SU-DHL-6 (cell line): ENCODE data around the gene RNF123.

Experiments
- H2AFZ ChIP-seq: fragments of 200-600 bp; sonication (generic); 2 replicates; pipeline ENCODE4 v1.6.1; 2014; ENCODE audit warnings: low read depth, mild to moderate bottlenecking, moderate library complexity, mixed read lengths, antibody characterized with exemption, low read length; ENCODE audit not compliant: severe bottlenecking
- H3F3A ChIP-seq: fragments of 200-600 bp; shearing (Covaris generic); 2 replicates; pipeline ENCODE4 v1.6.0; 2016; ENCODE audit warnings: antibody characterized with exemption, mild to moderate bottlenecking; ENCODE audit not compliant: insufficient read depth
- H3K27ac ChIP-seq: fragments of 200-600 bp; sonication (generic); 2 replicates; pipeline ENCODE4 v1.5.1; 2016; ENCODE audit warnings: low read depth, mild to moderate bottlenecking, low read length, moderate library complexity, mixed read lengths
- H3K27me3 ChIP-seq: fragments of 200-600 bp; sonication (generic), shearing (Covaris generic); 2 replicates; pipeline ENCODE4 v1.6.0; 2014; ENCODE audit warnings: mild to moderate bottlenecking, low read length
- H3K36me3 ChIP-seq: fragments of 200-600 bp; sonication (generic); 2 replicates; pipeline ENCODE4 v1.6.1; 2014; ENCODE audit warnings: mild to moderate bottlenecking, low read length, mixed read lengths
- H3K4me2 ChIP-seq: fragments of 300-600, 200-600 bp; shearing (Covaris generic), sonication (generic); 2 replicates; pipeline ENCODE4 v1.6.0; 2014; ENCODE audit warnings: low read length, low read depth, mild to moderate bottlenecking; ENCODE audit not compliant: poor library complexity, severe bottlenecking
- H3K4me3 ChIP-seq: fragments of 200-600 bp; sonication (generic); 2 replicates; pipeline ENCODE4 v1.5.1; 2014; ENCODE audit warnings: antibody characterized with exemption, low read length, mild to moderate bottlenecking, mixed read lengths; ENCODE audit not compliant: insufficient read depth, poor library complexity, severe bottlenecking
- H3K79me2 ChIP-seq: fragments of 200-600 bp; sonication (generic); 2 replicates; pipeline ENCODE4 v1.6.1; 2014; ENCODE audit warnings: mild to moderate bottlenecking, low read length, moderate library complexity; ENCODE audit not compliant: insufficient read depth
- H3K9ac ChIP-seq: fragments of 200-600 bp; sonication (generic); 2 replicates; pipeline ENCODE4 v1.7.0; 2014; ENCODE audit warnings: mild to moderate bottlenecking, low read length
- H3K9me2 ChIP-seq: fragments of 200-600 bp; sonication (generic); replicated peaks from 2 replicates; pipeline ENCODE4 v1.6.1; 2014; ENCODE audit warnings: low read length; ENCODE audit not compliant: insufficient read depth
- H3K9me3 ChIP-seq: fragments of 200-600 bp; sonication (generic); 2 replicates; pipeline ENCODE4 v1.6.1; 2014; ENCODE audit warnings: low read length, mixed read lengths; ENCODE audit not compliant: insufficient read depth
- H4K20me1 ChIP-seq: fragments of 200-600 bp; sonication (generic); 2 replicates; pipeline ENCODE4 v1.6.1; 2014; ENCODE audit warnings: low read depth, mild to moderate bottlenecking, antibody characterized with exemption, low read length, moderate library complexity, mixed read lengths
- CTCF ChIP-seq: fragments of 200-600 bp; sonication (generic); IDR thresholded peaks from one replicate; pipeline ENCODE4 v1.5.1; 2017; ENCODE audit warnings: antibody characterized with exemption, mild to moderate bottlenecking, low read length, moderate library complexity; ENCODE audit not compliant: insufficient read depth, poor library complexity, severe bottlenecking
- EZH2phosphoT487 ChIP-seq: fragments of 200-600 bp; sonication (generic), shearing (Covaris generic); conservative IDR thresholded peaks from 2 replicates; pipeline ENCODE4 v1.6.1; 2018; ENCODE audit warnings: mild to moderate bottlenecking, antibody characterized with exemption, low read length, moderate library complexity, mixed read lengths

RNF123 gene

GRCh38 chr3:49711489-49711888 lies 22.1 kb downstream of the RNF123 start:
- no peaks in the 10 kb centered on the region for H3F3A ChIP-seq
- H3K4me2 ChIP-seq: no peak overlapping the region
- no peaks in the 10 kb centered on the region for H3K9me2 ChIP-seq
- H4K20me1 ChIP-seq: no peaks in the 10 kb centered on the region
- H3K9ac ChIP-seq: no peak overlapping the region
- no peaks in the 10 kb centered on the region for H3K27me3 ChIP-seq
- no peak overlapping the region for H3K27ac ChIP-seq
- no peaks in the 10 kb centered on the region for H3K9me3 ChIP-seq
- no peaks in the 10 kb centered on the region for H3K79me2 ChIP-seq
- TF ChIP-seq CTCF (no peak), EZH2phosphoT487 (no peak)
- H3K4me3 ChIP-seq: no peak overlapping the region
- no peaks in the 10 kb centered on the region for H3K36me3 ChIP-seq
- H2AFZ ChIP-seq: no peak overlapping the region

GRCh38 chr3:49712166-49712565 lies 22.8 kb downstream of the RNF123 start:
- Histone ChIP-seq H3K36me3 (no peaks in the 10 kb centered on the region), H4K20me1 (no peaks in the 10 kb centered on the region), H3K9me2 (no peaks in the 10 kb centered on the region), H3K9ac (no peak overlapping the region), H3F3A (no peaks in the 10 kb centered on the region), H3K9me3 (no peaks in the 10 kb centered on the region), H3K79me2 (no peaks in the 10 kb centered on the region), H3K4me2 (no peak overlapping the region), H3K27me3 (no peaks in the 10 kb centered on the region), H2AFZ (no peak overlapping the region), H3K4me3 (no peak overlapping the region), H3K27ac (no peak overlapping the region)
- TF ChIP-seq EZH2phosphoT487: no peak
- no peak for TF ChIP-seq CTCF

GRCh38 chr3:49712631-49713317 lies 23.4 kb downstream of the RNF123 start:
- H3K27ac ChIP-seq: no peak overlapping the region
- TF ChIP-seq CTCF (no peak), EZH2phosphoT487 (no peak)
- no peak overlapping the region for H3K4me2 ChIP-seq
- no peaks in the 10 kb centered on the region for H3F3A ChIP-seq
- H3K9me2 ChIP-seq: no peaks in the 10 kb centered on the region
- H3K79me2 ChIP-seq: no peaks in the 10 kb centered on the region
- H3K4me3 ChIP-seq: no peak overlapping the region
- no peaks in the 10 kb centered on the region for H3K9me3 ChIP-seq
- no peaks in the 10 kb centered on the region for H4K20me1 ChIP-seq
- H3K27me3 ChIP-seq: no peaks in the 10 kb centered on the region
- H3K9ac ChIP-seq: no peak overlapping the region
- no peak overlapping the region for H2AFZ ChIP-seq
- no peaks in the 10 kb centered on the region for H3K36me3 ChIP-seq
